Endothelial cell of umbilical vein (primary cell): ENCODE measurements around the gene ZSWIM6. TPM values are rescaled to one million over a fixed set of nuclear protein-coding genes. Genes with fewer than 3 reads are reported as not detected.

Experiments used
- Bru-seq: library from RNA; stranded (reverse); fragments of 400-500 nt; gene quantifications from one replicate; lab custom pipeline; 2021; lab: Mats Ljungman, UMichigan
- BruChase-seq, 2 experiments: library from RNA; stranded (reverse); fragments of 400-500 nt; gene quantifications; one replicate each; lab custom pipeline; 2021; lab: Mats Ljungman, UMichigan
- BruUV-seq: library from RNA; stranded (reverse); fragments of 400-500 nt; replicated peaks from 2 replicates; lab custom pipeline; 2021; lab: Mats Ljungman, UMichigan
- CTCF ChIA-PET: fragments of 300-600, 350-600 bp; sonication (Branson Sonifier 250); formaldehyde crosslinking; loops from one replicate; lab custom pipeline; 2021; ENCODE audit warnings: antibody characterized with exemption, inconsistent platforms; lab: Charles Lee
- POLR2A ChIA-PET: fragments of 300-600, 350-600 bp; sonication (Branson Sonifier 250); formaldehyde crosslinking; loops from one replicate; lab custom pipeline; 2021; ENCODE audit warnings: antibody characterized with exemption, inconsistent platforms; lab: Charles Lee
- DNase-seq: peaks from one replicate; pipeline ENCODE4 v3.0.0-alpha.2; 2011; ENCODE audit warnings: low read depth, low spot score
- FAIRE-seq: peaks from 2 replicates; lab custom pipeline; 2011; peaks lifted over from hg19 to GRCh38; lab: Jason Lieb, UNC
- H2AFZ ChIP-seq: 2 replicates; pipeline ENCODE4 v1.6.0; 2012; ENCODE audit warnings: low read depth, low read length, control low read depth, inconsistent platforms
- H3K27ac ChIP-seq: 2 replicates; pipeline ENCODE4 v1.5.1; 2011; ENCODE audit warnings: low read depth, mild to moderate bottlenecking, control low read depth, low read length, moderate library complexity; ENCODE audit not compliant: insufficient read depth
- H3K27me3 ChIP-seq, 2 experiments: 2 replicates each; pipeline versions ENCODE4 v1.6.0 to v1.6.1; 2011; ENCODE audit warnings: low read length in 2 of 2, mixed read lengths in 1 of 2; ENCODE audit not compliant: control insufficient read depth in 2 of 2, insufficient read depth in 2 of 2
- H3K36me3 ChIP-seq, 2 experiments: 2 replicates in 1 of 2; 3 replicates in 1 of 2; pipeline ENCODE4 v1.5.1; 2011; ENCODE audit warnings: low read length in 2 of 2, mild to moderate bottlenecking in 1 of 2, moderate library complexity in 1 of 2; ENCODE audit not compliant: control insufficient read depth in 2 of 2, insufficient read depth in 2 of 2; ENCODE audit errors: extremely low read depth in 1 of 2
- H3K4me1 ChIP-seq: 3 replicates; pipeline ENCODE4 v1.5.1; 2011; ENCODE audit warnings: mild to moderate bottlenecking, low read length; ENCODE audit not compliant: control insufficient read depth, insufficient read depth; ENCODE audit errors: extremely low read depth
- H3K4me2 ChIP-seq: 2 replicates; pipeline ENCODE4 v1.6.1; 2011; ENCODE audit warnings: low read length, control low read depth, mixed read lengths; ENCODE audit not compliant: insufficient read depth
- H3K4me3 ChIP-seq, 3 experiments: fragments of 200-600 bp in 1 of 3; sonication (generic), shearing (Covaris generic) in 1 of 3; replicated peaks in 1 of 3; 2 replicates each; pipeline ENCODE4 v1.5.1; 2011 to 2016; ENCODE audit warnings: control low read depth in 3 of 3, low read length in 3 of 3, mild to moderate bottlenecking in 2 of 3, inconsistent platforms in 1 of 3, low read depth in 1 of 3, moderate library complexity in 1 of 3; ENCODE audit not compliant: insufficient read depth in 1 of 3
- H3K79me2 ChIP-seq: 2 replicates; pipeline ENCODE4 v1.6.0; 2012; ENCODE audit warnings: low read length, inconsistent platforms; ENCODE audit not compliant: control insufficient read depth, insufficient read depth
- H3K9ac ChIP-seq: replicated peaks from 2 replicates; pipeline ENCODE3; 2011; ENCODE audit warnings: low read length, control low read depth; ENCODE audit not compliant: insufficient read depth; ENCODE audit errors: extremely low read depth
- H3K9me1 ChIP-seq: replicated peaks from 3 replicates; pipeline ENCODE4 v1.6.0; 2011; ENCODE audit warnings: mild to moderate bottlenecking, low read length; ENCODE audit not compliant: control insufficient read depth, insufficient read depth; ENCODE audit errors: extremely low read depth
- H3K9me3 ChIP-seq: replicated peaks from 2 replicates; pipeline ENCODE4 v1.5.1; 2012; ENCODE audit warnings: low read length, inconsistent platforms; ENCODE audit not compliant: control insufficient read depth, insufficient read depth
- H4K20me1 ChIP-seq: replicated peaks from 2 replicates; pipeline ENCODE3; 2011; ENCODE audit warnings: mild to moderate bottlenecking, low read length; ENCODE audit not compliant: control insufficient read depth, insufficient read depth; ENCODE audit errors: extremely low read depth
- FOS ChIP-seq: IDR thresholded peaks from 2 replicates; pipeline ENCODE4 v1.6.1; 2011; ENCODE audit warnings: mild to moderate bottlenecking, low read length, moderate library complexity, borderline replicate concordance; ENCODE audit not compliant: insufficient read depth
- GATA2 ChIP-seq: IDR thresholded peaks from 2 replicates; pipeline ENCODE4 v1.7.0; 2011; ENCODE audit warnings: low read depth, mild to moderate bottlenecking, moderate library complexity, mixed read lengths, low read length; ENCODE audit not compliant: insufficient read length, insufficient read depth
- JUN ChIP-seq: IDR thresholded peaks from 2 replicates; pipeline ENCODE4 v1.6.1; 2011; ENCODE audit warnings: borderline replicate concordance, low read depth; ENCODE audit not compliant: insufficient read length, insufficient read depth
- MAX ChIP-seq: IDR thresholded peaks from 2 replicates; pipeline ENCODE4 v1.6.1; 2011; ENCODE audit not compliant: insufficient read depth, insufficient read length
- MYC ChIP-seq: IDR thresholded peaks from one replicate; pipeline ENCODE4 v1.6.1; 2011; ENCODE audit warnings: mild to moderate bottlenecking, low read depth, low read length
- POLR2A ChIP-seq: IDR thresholded peaks from 2 replicates; pipeline ENCODE4 v1.6.1; 2012; ENCODE audit warnings: low read depth, mild to moderate bottlenecking, control low read depth, low read length
- POLR2AphosphoS5 ChIP-seq: IDR thresholded peaks from 2 replicates; pipeline ENCODE4 v1.6.1; 2012; ENCODE audit warnings: low read depth, mild to moderate bottlenecking, control low read depth, low read length, moderate library complexity; ENCODE audit not compliant: insufficient read depth
- dilution Hi-C: fragments of 300-500 bp; cut with MboI; formaldehyde crosslinking; loops from one replicate; pipeline ENCODE4 v1.15.0; 2019; ENCODE audit warnings: low sequenced_read_pairs; ENCODE audit not compliant: extremely low pct_ligation_motif_present
- intact Hi-C: fragments of 100-400 bp; cut with micrococcal nuclease; formaldehyde crosslinking; loops from one replicate; pipeline ENCODE4 v1.10.0; 2022
- long read RNA-seq: library from polyadenylated mRNA; stranded (forward); transcript quantifications from one replicate; pipeline ENCODE4 v2.0.0, GENCODE V29; 2021
- polyA minus RNA-seq, 3 experiments: library from RNA; depleted of rRNA, polyadenylated mRNA; stranded (reverse); fragments of >200 nt; gene quantifications; 1 replicate in 1 of 3; 2 replicates in 2 of 3; pipeline ENCODE4 v1.2.3, GENCODE V29; 2011
- polyA plus RNA-seq, 4 experiments: library from polyadenylated mRNA; depleted of rRNA in 3 of 4; stranded (reverse) in 3 of 4; unstranded in 1 of 4; fragments of >200 nt; gene quantifications; 2 replicates each; pipeline versions ENCODE4 v1.2.1 to v1.2.3, GENCODE V29; 2011 to 2012; ENCODE audit warnings: missing spikeins in 1 of 4
- total RNA-seq: library from RNA; stranded (reverse); gene quantifications from 2 replicates; pipeline ENCODE4 v1.2.3, GENCODE V29; 2021

Gene ZSWIM6
- total RNA-seq = 25.3 and 25.7 TPM in 2 replicates
- polyA plus RNA-seq = 12.8 and 14.9 TPM in 2 replicates
- polyA plus RNA-seq (2011; cell fraction: cytosol; rRNA removed) = 10.2 and 10.4 TPM in 2 replicates
- polyA plus RNA-seq (2011; cell fraction: nucleus; rRNA removed) = 60.3 and 64.0 TPM in 2 replicates
- polyA plus RNA-seq (2012) = 12.8 and 15.4 TPM in 2 replicates
- polyA minus RNA-seq = 50.4 and 51.5 TPM in 2 replicates
- 13.3 TPM for polyA minus RNA-seq (2011; cell fraction: cytosol; rRNA and poly(A)+ RNA removed)
- polyA minus RNA-seq (2011; cell fraction: nucleus; rRNA and poly(A)+ RNA removed) = 52.0 and 72.2 TPM in 2 replicates
- percentile 98 among the genes with signal in this experiment for Bru-seq, nascent RNA
- BruChase-seq, experiment 1, labeled RNA remaining after a 6-hour chase = percentile 87 among the genes with signal in this experiment
- BruChase-seq, experiment 2, labeled RNA remaining after a 2-hour chase = percentile 91 among the genes with signal in this experiment
- long read RNA-seq, partial matches to known transcripts = 1 of 4 reads
- long read RNA-seq, other reads (novel, unspliced or antisense) = 3 of 4 reads

- Histone ChIP-seq H3K27me3 (no peaks in the 10 kb centered on the region), H4K20me1 (peaks cover 13% of the 10 kb centered on the region), H3K79me2 (peaks cover 49% of the 10 kb centered on the region), H3K9me3 (no peaks in the 10 kb centered on the region), H3K9ac (peak within 1 kb of the TSS; percentile 92), H2AFZ (peak within 1 kb of the TSS; percentile 74), H3K36me3 (no peaks in the 10 kb centered on the region), H3K4me3 (peak within 1 kb of the TSS; percentile 76 to 99 (median 83)), H3K4me2 (peak within 1 kb of the TSS; percentile 89), H3K4me1 (peaks cover 46% of the 10 kb centered on the region), H3K27ac (peak within 1 kb of the TSS; percentile 89), H3K9me1 (no peaks in the 10 kb centered on the region)
- intact Hi-C loops = loop anchor here (1.0 to 10.0 kb wide), 12 partner anchors 54 to 637 kb away; partner anchors contain the start of gene SMIM15
- FAIRE-seq (peak; percentile 88), DNase-seq (peak; percentile 99)
- no peak for TF ChIP-seq MYC
- peak; percentile 98 for TF ChIP-seq POLR2AphosphoS5
- peak; percentile 97 for TF ChIP-seq POLR2A
- ChIA-PET CTCF (interaction anchor here (1.0 to 3.3 kb wide), 30 partner anchors 9 to 387 kb away, joined by 3 to 58 read pairs (median 6); partner anchors contain the start of genes ERCC8 and NDUFAF2), POLR2A (interaction anchor here (0.6 to 2.6 kb wide), 23 partner anchors 9 to 632 kb away, joined by 3 to 23 read pairs (median 4); partner anchors contain the start of genes DEPDC1B and SMIM15)
- dilution Hi-C loops = no loop called here
- BruUV-seq = no TSS peak
Observed at GRCh38 chr5:61331407-61332357, at the start of gene ZSWIM6. TSS of gene ZSWIM6 (plus strand) at chr5:61332258. CDS start at chr5:61332273, 15 bp downstream.

- intact Hi-C loops = no loop called here
- ChIA-PET POLR2A (no interaction called here), CTCF (no interaction called here)
- H3K9ac ChIP-seq = no peak overlapping the region
- dilution Hi-C loops = no loop called here
- H3K9me1 ChIP-seq = no peaks in the 10 kb centered on the region
- BruUV-seq = no TSS peak
- H4K20me1 ChIP-seq = no peaks in the 10 kb centered on the region
- H3K36me3 ChIP-seq = no peaks in the 10 kb centered on the region
- peaks cover 16% of the 10 kb centered on the region for H3K4me1 ChIP-seq
- H3K79me2 ChIP-seq = no peaks in the 10 kb centered on the region
- H3K9me3 ChIP-seq = no peaks in the 10 kb centered on the region
- no peaks in the 10 kb centered on the region for H3K27me3 ChIP-seq
- H3K4me2 ChIP-seq = no peak overlapping the region
- no peak overlapping the region for H3K4me3 ChIP-seq
- no peak overlapping the region for H2AFZ ChIP-seq
- peak; percentile 8 for FAIRE-seq
- no peak for DNase-seq
- TF ChIP-seq MAX = no peak
- TF ChIP-seq POLR2AphosphoS5 = no peak
- no peak for TF ChIP-seq GATA2
- no peak for TF ChIP-seq FOS
- TF ChIP-seq JUN = no peak
- no peak overlapping the region for H3K27ac ChIP-seq
Observed at GRCh38 chr5:61283471-61283870, 48.6 kb upstream of the ZSWIM6 start.
